KMS-11 (cell line): Measurements from ENCODE around the gene VTCN1.

Source experiments
- H2AFZ ChIP-seq: fragments of 200-600 bp; sonication (generic); 2 replicates; pipeline ENCODE4 v1.6.1; 2016; ENCODE audit warnings: antibody characterized with exemption, mixed run types, low read depth
- H3K27ac ChIP-seq: fragments of 200-600 bp; sonication (generic); 2 replicates; pipeline ENCODE4 v1.6.1; 2016; ENCODE audit warnings: mild to moderate bottlenecking, mixed run types
- H3K27me3 ChIP-seq: fragments of 200-600 bp; sonication (generic); 2 replicates; pipeline ENCODE4 v1.6.1; 2017; ENCODE audit warnings: mild to moderate bottlenecking, low read depth, mixed run types, moderate library complexity; ENCODE audit not compliant: insufficient read depth
- H3K36me3 ChIP-seq: fragments of 200-600 bp; sonication (generic); 2 replicates; pipeline ENCODE4 v1.6.1; 2017; ENCODE audit warnings: mild to moderate bottlenecking, mixed run types; ENCODE audit not compliant: insufficient read depth
- H3K4me1 ChIP-seq: fragments of 200-600 bp; sonication (generic); 2 replicates; pipeline ENCODE4 v1.6.1; 2016; ENCODE audit warnings: mild to moderate bottlenecking, low read depth, mixed run types; ENCODE audit not compliant: poor library complexity, severe bottlenecking
- H3K4me2 ChIP-seq: fragments of 200-600 bp; sonication (generic); 2 replicates; pipeline ENCODE4 v1.7.0; 2016; ENCODE audit warnings: mild to moderate bottlenecking, mixed run types
- H3K4me3 ChIP-seq: fragments of 200-600 bp; sonication (generic); IDR thresholded peaks from 2 replicates; pipeline ENCODE4 v1.6.1; 2017; ENCODE audit warnings: low read depth, low read length, mixed read lengths; ENCODE audit not compliant: insufficient read depth
- H3K79me2 ChIP-seq: fragments of 200-600 bp; sonication (generic); 2 replicates; pipeline ENCODE4 v1.6.1; 2016; ENCODE audit warnings: low read depth, mixed run types; ENCODE audit not compliant: insufficient read depth
- H3K9ac ChIP-seq: fragments of 200-600 bp; sonication (generic); 2 replicates; pipeline ENCODE4 v1.6.1; 2016; ENCODE audit warnings: mild to moderate bottlenecking, mixed run types
- H4K20me1 ChIP-seq: fragments of 200-600 bp; sonication (generic); 2 replicates; pipeline ENCODE4 v1.6.1; 2016; ENCODE audit warnings: mild to moderate bottlenecking, mixed run types; ENCODE audit not compliant: insufficient read depth
- TF ChIP-seq, protein P1 (sequence below): fragments of 200-600 bp; sonication (generic); conservative IDR thresholded peaks from 2 replicates; pipeline ENCODE4 v1.6.1; 2017; ENCODE audit warnings: low read depth, mild to moderate bottlenecking, antibody characterized with exemption, low read length, moderate library complexity, mixed read lengths

Gene VTCN1

DNA sequence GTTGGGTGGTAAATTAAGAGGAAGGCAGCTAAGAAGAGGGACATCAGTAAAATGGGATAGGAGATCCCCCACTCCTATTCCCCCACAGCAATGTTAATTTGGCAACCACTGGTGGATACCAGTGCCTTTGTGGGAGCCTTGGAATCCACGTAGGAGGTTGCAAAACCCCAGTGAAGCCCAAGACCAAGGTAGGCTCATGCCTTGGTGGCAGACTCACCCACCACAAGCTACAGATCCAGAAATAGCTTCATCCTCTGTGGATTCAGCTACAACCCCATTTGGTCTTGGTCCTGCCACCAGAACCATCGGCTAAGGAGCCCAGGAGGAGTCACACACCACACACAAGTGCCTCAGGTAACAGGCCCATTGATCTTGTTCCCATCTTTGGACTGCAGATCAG, 21.0 kb downstream of the VTCN1 start:
- H2AFZ ChIP-seq, result no peak overlapping the region
- no peaks in the 10 kb centered on the region for H4K20me1 ChIP-seq
- no peaks in the 10 kb centered on the region for H3K79me2 ChIP-seq
- no peak overlapping the region for H3K4me2 ChIP-seq
- H3K4me3 ChIP-seq, result no peak overlapping the region
- H3K4me1 ChIP-seq, result no peaks in the 10 kb centered on the region
- TF ChIP-seq, protein P1, sequence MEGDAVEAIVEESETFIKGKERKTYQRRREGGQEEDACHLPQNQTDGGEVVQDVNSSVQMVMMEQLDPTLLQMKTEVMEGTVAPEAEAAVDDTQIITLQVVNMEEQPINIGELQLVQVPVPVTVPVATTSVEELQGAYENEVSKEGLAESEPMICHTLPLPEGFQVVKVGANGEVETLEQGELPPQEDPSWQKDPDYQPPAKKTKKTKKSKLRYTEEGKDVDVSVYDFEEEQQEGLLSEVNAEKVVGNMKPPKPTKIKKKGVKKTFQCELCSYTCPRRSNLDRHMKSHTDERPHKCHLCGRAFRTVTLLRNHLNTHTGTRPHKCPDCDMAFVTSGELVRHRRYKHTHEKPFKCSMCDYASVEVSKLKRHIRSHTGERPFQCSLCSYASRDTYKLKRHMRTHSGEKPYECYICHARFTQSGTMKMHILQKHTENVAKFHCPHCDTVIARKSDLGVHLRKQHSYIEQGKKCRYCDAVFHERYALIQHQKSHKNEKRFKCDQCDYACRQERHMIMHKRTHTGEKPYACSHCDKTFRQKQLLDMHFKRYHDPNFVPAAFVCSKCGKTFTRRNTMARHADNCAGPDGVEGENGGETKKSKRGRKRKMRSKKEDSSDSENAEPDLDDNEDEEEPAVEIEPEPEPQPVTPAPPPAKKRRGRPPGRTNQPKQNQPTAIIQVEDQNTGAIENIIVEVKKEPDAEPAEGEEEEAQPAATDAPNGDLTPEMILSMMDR, result no peak
- no peaks in the 10 kb centered on the region for H3K27me3 ChIP-seq
- H3K9ac ChIP-seq, result no peak overlapping the region
- no peaks in the 10 kb centered on the region for H3K36me3 ChIP-seq
- H3K27ac ChIP-seq, result no peak overlapping the region

DNA sequence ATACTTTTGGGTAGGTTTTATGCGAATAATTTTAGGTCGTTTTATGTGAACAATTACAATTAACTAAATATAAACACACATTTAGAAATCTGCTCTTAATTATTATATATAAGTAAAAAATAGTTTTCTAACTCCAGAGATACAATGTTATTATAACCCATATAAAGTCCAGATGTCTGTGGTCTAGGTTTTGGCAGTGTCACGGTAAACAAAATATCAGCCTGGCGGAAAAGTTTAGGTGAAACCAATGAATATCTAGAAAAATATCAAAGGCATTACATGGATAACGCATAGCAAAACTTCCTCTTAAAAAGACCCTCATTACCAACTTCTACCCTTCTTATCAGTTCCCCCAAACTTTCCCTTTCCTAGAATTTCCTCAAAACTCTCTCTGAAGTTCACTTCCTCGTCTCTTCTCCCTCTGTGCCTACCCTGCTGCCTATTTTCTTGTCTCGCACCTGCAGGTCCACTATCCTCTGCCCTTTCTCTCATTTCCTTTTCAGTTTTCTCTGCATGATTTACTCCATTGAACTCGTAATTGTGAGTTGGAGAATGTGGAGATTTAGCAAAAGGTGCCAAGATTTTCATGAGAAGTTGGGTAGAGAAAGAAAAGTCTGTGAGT, 21.8 kb downstream of the VTCN1 start:
- no peak overlapping the region for H3K9ac ChIP-seq
- TF ChIP-seq, protein P1, result no peak
- no peaks in the 10 kb centered on the region for H3K27me3 ChIP-seq
- H3K36me3 ChIP-seq, result no peaks in the 10 kb centered on the region
- H3K79me2 ChIP-seq, result no peaks in the 10 kb centered on the region
- H2AFZ ChIP-seq, result no peak overlapping the region
- H3K4me2 ChIP-seq, result no peak overlapping the region
- no peaks in the 10 kb centered on the region for H4K20me1 ChIP-seq
- H3K4me1 ChIP-seq, result no peaks in the 10 kb centered on the region
- no peak overlapping the region for H3K4me3 ChIP-seq
- H3K27ac ChIP-seq, result no peak overlapping the region

DNA sequence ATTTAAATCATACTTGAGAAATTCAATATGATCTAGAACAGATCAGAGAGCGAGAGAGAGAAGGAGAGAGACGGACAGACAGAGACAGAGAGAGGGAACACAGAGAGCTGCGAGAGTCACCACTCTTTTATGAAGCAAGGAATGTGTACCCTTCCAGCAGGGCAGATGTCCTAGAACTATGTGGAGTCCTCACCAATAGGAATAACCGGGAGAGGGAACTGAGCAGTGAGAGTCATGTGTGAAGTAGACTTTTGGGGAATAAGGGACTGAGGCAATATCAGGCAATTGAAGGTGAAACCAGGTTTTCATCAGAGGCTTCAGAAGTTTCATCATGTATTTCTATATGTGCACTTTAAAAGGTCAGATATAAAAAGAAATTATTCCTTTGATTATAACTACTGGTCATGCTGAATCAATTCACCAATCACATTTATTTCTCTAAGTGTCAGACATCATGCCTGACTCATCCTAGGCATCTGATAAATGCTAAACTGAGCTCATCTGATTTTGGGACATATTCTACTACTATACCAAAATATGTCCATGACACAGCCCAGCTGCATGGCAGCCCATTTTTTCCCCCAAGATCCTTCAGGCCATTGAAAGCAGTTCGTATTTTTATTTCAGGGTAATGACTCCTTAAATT, 22.4 kb downstream of the VTCN1 start:
- TF ChIP-seq, protein P1, result no peak
- Histone ChIP-seq H3K79me2 (no peaks in the 10 kb centered on the region), H3K36me3 (no peaks in the 10 kb centered on the region), H4K20me1 (no peaks in the 10 kb centered on the region), H2AFZ (no peak overlapping the region), H3K4me3 (no peak overlapping the region), H3K9ac (no peak overlapping the region), H3K27ac (no peak overlapping the region), H3K4me1 (no peaks in the 10 kb centered on the region), H3K27me3 (no peaks in the 10 kb centered on the region), H3K4me2 (no peak overlapping the region)

DNA sequence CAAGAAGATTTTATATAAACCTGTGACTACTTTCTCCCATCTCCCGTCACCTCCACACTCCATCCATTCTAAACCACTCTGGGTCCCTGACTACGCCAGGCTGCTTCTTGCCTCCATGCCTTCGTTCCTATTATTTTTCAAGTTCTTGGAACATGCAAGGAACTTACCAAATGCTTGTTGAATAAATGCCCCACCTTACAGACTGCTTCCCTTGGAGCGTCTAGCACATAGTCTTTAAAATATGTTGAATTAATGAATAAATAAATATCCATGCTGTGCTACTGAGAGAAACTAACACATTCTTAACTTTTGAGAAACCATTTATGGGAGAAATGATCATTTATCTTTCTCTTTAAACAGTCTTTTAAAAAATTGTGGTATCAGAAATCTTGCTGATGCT, 27.6 kb downstream of the VTCN1 start:
- no peak overlapping the region for H3K4me3 ChIP-seq
- H4K20me1 ChIP-seq, result no peaks in the 10 kb centered on the region
- H3K4me1 ChIP-seq, result no peaks in the 10 kb centered on the region
- H3K79me2 ChIP-seq, result no peaks in the 10 kb centered on the region
- H3K27ac ChIP-seq, result no peak overlapping the region
- H3K36me3 ChIP-seq, result no peaks in the 10 kb centered on the region
- TF ChIP-seq, protein P1, result no peak
- H3K9ac ChIP-seq, result no peak overlapping the region
- H2AFZ ChIP-seq, result no peak overlapping the region
- H3K4me2 ChIP-seq, result no peak overlapping the region
- no peaks in the 10 kb centered on the region for H3K27me3 ChIP-seq
